HG02759 (cell line): ENCODE results near the gene ZBTB2.
"Not testable (repeated sequence)": the region's sequence is repeated elsewhere in the genome, so short reads cannot be mapped to it uniquely, and the experiment has no call there.

ENCODE experiments used
- ATAC-seq: cut with Tn5 transposase; IDR thresholded peaks from one replicate; pipeline ENCODE4 v1.9.1; 2021; ENCODE audit warnings: mild to moderate bottlenecking, moderate library complexity; ENCODE audit not compliant: unreplicated experiment

The ZBTB2 gene

DNA sequence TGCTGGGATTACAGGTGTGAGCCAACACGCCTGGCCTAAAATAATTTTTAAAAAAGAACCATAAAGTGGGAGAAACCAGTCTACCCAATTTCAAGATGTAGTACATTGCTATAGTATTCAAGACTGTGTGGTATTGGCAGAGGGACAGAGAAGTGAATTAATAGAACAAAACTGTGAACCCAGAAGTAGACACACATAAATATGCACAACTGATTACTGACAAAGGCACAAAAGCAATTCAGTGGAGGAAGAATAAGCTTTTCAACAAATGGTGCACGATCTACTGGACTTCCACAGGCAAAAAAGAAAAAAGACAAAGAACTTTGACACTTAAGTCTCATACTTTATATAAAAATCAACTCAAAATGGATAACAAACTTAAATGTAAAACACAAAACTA lies 15.5 kb downstream of the ZBTB2 start:
- ATAC-seq: no peak

GRCh38 chr6:151374036-151374683 lies 17.2 kb downstream of the ZBTB2 start:
- no peak for ATAC-seq

- no peak for ATAC-seq
Measured at GRCh38 chr6:151372164-151372563, 19.2 kb downstream of the ZBTB2 start.

DNA sequence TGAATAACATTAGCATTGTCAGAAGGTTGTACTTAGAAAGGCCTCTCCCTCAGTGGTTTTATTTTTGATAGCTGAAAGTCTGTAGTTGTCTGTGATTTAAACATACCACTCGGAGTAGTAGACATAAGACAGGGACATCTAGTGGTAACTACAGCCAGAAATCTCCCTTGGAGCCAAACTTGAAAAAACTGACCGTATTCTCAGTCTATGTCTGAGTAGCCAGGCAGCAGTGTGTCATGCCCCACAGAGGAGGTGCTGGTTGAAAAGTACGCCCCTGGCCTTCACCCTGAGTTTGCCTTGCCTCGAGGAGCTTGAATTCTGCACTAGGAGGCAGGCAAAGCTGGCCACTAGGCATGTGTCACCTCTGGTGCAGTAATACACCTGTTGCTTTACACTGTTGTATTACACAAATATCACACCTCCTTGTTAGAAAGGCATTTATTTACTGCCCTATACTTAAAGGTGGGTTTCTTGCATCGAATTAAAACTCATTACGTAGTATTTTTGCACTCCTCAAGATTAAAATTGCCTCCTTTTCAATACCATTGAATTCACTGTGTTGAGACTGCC lies 20.8 kb downstream of the ZBTB2 start:
- no peak for ATAC-seq

- ATAC-seq: no peak
Measured at GRCh38 chr6:151365233-151365632, 26.1 kb downstream of the ZBTB2 start.

GRCh38 chr6:151359486-151359885 lies 31.9 kb downstream of the ZBTB2 start:
- no peak for ATAC-seq

DNA sequence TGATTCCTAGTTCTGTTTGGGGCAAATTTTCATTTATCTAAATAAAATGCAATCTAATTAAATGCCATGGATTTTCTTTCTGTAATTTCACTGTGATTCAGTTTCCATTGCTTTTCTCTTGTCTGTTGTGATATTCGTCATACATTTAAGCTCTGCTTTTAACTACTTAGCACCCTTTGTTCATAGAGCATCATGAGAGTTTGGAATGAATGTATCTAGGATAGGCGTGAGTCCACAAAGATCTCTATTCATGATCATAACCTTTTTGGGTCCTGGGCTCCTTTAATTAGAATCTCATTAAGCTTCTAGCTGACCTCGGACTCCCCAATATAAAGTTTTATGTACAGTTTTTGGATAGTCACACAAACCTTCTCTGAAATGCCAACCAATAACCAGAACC lies 32.9 kb downstream of the ZBTB2 start:
- ATAC-seq: no peak

DNA sequence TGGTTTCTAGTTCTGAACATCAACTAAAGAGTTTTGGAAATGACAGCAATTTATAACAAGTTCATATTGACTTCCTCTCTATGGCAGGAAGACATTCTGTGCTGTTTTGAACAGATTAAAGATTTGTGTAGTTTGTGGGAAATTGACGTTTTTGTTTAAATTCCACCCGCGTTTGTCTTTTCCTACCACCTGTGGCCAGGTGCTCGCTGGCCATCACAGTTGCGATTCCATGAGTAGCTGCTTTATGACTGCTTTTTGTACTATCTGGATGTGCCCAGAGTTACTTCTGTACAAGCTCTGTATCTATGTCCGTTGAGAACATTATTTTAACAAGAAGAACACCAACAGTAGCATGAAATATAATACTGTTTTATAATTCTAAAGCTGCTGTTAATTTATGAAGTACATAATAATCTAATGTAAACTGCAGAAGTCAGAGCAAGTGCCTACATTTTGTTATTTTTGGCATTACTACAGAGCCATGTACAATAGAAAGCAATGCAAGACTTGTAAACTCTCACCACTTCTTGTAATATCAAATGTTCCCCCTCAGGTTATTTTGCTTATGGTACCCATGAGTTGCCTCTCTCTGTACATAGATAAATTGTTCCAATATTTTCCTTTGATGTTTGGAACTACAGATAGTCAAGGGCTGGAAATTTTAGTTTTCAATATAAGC lies 33.5 kb downstream of the ZBTB2 start:
- ATAC-seq: no peak

- not testable (repeated sequence) for ATAC-seq
Measured at GRCh38 chr6:151356983-151357382, 34.4 kb downstream of the ZBTB2 start.

- ATAC-seq: no peak
Measured at GRCh38 chr6:151353795-151354194, 37.6 kb downstream of the ZBTB2 start.

GRCh38 chr6:151352410-151353396 lies 38.7 kb downstream of the ZBTB2 start:
- ATAC-seq: no peak

- no peak for ATAC-seq
Measured at GRCh38 chr6:151351731-151352130, 39.6 kb downstream of the ZBTB2 start.

DNA sequence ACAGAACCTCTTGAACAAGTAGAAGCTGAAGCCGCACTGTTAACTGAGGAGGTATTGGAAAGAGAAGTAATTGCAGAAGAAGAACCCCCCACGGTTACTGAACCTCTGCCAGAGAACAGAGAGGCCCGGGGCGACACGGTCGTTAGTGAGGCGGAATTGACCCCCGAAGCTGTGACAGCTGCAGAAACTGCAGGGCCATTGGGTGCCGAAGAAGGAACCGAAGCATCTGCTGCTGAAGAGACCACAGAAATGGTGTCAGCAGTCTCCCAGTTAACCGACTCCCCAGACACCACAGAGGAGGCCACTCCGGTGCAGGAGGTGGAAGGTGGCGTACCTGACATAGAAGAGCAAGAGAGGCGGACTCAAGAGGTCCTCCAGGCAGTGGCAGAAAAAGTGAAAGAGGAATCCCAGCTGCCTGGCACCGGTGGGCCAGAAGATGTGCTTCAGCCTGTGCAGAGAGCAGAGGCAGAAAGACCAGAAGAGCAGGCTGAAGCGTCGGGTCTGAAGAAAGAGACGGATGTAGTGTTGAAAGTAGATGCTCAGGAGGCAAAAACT lies 40.1 kb downstream of the ZBTB2 start:
- no peak for ATAC-seq

DNA sequence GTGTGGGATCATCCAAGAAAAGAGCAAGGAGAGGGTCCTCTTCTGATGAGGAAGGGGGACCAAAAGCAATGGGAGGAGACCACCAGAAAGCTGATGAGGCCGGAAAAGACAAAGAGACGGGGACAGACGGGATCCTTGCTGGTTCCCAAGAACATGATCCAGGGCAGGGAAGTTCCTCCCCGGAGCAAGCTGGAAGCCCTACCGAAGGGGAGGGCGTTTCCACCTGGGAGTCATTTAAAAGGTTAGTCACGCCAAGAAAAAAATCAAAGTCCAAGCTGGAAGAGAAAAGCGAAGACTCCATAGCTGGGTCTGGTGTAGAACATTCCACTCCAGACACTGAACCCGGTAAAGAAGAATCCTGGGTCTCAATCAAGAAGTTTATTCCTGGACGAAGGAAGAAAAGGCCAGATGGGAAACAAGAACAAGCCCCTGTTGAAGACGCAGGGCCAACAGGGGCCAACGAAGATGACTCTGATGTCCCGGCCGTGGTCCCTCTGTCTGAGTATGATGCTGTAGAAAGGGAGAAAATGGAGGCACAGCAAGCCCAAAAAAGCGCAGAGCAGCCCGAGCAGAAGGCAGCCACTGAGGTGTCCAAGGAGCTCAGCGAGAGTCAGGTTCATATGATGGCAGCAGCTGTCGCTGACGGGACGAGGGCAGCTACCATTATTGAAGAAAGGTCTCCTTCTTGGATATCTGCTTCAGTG lies 40.8 kb downstream of the ZBTB2 start:
- ATAC-seq: no peak

GRCh38 chr6:151349651-151350270 lies 41.6 kb downstream of the ZBTB2 start:
- no peak for ATAC-seq

DNA sequence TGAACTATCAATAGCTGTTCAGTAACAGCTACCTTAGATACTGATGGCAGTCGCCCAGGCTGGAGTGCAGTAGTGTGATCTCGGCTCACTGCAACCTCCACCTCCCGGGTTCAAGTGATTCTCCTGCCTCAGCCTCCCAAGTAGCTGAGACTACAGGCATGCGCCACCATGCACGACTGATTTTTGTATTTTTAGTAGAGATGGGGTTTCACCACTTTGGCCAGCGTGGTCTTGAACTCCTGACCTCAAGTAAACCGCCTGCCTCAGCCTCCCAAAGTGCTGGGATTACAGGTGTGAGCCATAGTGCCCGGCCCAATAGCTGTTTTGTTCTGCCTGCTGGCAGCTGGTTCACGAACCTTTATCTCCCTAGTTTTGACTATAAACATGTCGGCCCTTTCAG lies 48.6 kb downstream of the ZBTB2 start:
- ATAC-seq: not testable (repeated sequence)

GRCh38 chr6:151341476-151342195 lies 49.7 kb downstream of the ZBTB2 start:
- ATAC-seq: no peak

DNA sequence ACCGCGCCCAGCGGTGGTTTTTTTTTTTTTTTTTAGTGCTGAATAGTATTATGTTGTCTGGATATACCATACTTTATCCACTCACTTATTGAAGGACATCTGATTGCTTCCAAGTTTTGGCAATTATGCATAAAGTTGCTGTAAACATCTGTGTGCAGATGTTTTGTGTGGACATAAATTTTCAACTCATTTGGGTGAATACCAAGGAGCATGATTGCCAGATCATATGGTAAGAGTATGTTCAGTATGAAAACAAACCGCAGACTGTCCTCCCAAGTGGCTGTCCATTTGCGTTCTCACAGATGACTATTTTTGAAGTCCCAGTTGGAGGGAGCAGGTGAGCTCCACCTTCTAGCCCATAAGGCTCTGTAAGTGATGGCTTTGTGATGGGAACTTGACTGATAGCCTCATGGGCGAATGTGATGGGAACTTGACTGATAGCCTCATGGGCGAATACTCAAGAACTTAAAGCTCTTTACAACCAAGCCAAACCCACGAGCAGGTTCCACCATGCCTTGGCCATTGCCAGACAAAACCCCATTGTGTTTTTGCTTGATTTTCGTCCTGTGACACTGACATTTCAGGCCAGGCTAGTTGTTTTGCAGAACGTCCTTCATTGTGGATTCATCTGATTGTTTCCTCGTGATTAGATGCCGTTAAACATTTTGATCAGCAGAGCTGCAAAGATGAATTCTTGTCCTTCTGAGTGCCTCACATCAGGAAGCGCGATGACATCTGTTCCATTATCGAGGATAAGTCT lies 51.0 kb downstream of the ZBTB2 start:
- ATAC-seq: no peak
